ENCODE results near the gene ALOX5. TPM values are rescaled to one million over a fixed set of nuclear protein-coding genes. Genes with fewer than 3 reads are reported as not detected.

The ALOX5 gene
- total and polyA plus RNA-seq, 10 of the 15 experiments (the other 5 are each of a cell fraction or from before 2014, with no cell fraction given): 0.43 to 102 (median 34.2) TPM

DNA sequence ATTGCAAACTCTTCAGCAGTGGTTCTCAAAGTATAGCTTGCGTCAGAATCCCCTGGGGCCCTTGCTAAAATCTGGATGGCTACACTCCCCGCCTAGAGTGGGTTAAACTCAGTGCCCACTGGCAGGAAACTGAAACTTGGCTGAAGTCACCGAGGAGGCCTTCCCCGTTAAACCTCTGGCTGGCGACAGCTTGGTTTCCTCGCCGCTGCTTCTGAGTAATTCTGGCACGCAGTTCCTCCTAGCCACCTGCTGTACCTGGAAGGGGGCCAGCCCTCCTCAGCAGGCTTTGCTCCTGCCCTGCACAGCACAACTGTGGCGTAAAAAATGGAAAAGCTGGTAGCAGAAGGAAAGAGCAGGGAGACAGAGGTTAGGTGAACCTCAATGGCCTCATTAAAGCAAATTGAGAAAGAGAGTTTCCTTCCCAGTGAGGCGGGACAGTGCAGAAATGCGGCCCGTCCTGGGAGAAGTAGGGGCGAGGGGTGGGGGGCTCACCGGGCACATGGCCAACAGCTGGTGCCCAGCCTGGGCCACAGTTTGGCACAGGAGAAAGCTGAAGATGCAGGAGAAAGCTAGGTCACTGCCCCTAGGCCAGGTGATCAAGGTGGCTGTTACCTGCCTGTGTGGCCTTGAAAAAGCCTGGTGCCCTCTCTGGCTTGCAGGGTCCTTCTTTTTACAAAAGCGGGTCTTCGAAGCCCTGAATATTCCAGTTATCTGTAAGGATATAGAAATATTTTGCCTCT, 46.6 kb downstream of the ALOX5 start (continued):
- TF ChIP-seq, protein P1, sequence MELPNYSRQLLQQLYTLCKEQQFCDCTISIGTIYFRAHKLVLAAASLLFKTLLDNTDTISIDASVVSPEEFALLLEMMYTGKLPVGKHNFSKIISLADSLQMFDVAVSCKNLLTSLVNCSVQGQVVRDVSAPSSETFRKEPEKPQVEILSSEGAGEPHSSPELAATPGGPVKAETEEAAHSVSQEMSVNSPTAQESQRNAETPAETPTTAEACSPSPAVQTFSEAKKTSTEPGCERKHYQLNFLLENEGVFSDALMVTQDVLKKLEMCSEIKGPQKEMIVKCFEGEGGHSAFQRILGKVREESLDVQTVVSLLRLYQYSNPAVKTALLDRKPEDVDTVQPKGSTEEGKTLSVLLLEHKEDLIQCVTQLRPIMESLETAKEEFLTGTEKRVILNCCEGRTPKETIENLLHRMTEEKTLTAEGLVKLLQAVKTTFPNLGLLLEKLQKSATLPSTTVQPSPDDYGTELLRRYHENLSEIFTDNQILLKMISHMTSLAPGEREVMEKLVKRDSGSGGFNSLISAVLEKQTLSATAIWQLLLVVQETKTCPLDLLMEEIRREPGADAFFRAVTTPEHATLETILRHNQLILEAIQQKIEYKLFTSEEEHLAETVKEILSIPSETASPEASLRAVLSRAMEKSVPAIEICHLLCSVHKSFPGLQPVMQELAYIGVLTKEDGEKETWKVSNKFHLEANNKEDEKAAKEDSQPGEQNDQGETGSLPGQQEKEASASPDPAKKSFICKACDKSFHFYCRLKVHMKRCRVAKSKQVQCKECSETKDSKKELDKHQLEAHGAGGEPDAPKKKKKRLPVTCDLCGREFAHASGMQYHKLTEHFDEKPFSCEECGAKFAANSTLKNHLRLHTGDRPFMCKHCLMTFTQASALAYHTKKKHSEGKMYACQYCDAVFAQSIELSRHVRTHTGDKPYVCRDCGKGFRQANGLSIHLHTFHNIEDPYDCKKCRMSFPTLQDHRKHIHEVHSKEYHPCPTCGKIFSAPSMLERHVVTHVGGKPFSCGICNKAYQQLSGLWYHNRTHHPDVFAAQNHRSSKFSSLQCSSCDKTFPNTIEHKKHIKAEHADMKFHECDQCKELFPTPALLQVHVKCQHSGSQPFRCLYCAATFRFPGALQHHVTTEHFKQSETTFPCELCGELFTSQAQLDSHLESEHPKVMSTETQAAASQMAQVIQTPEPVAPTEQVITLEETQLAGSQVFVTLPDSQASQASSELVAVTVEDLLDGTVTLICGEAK (IDR thresholded peaks at IDR 0.05; ENCODE audit: borderline replicate concordance): no peak
- TF ChIP-seq, protein P2, sequence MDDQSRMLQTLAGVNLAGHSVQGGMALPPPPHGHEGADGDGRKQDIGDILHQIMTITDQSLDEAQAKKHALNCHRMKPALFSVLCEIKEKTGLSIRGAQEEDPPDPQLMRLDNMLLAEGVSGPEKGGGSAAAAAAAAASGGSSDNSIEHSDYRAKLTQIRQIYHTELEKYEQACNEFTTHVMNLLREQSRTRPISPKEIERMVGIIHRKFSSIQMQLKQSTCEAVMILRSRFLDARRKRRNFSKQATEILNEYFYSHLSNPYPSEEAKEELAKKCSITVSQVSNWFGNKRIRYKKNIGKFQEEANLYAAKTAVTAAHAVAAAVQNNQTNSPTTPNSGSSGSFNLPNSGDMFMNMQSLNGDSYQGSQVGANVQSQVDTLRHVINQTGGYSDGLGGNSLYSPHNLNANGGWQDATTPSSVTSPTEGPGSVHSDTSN (IDR thresholded peaks at IDR 0.05; ENCODE audit: insufficient replicate concordance, low read depth, low read length): no peak
- no peak for TF ChIP-seq WRNIP1 (IDR thresholded peaks at IDR 0.05; ENCODE audit: borderline replicate concordance, low read depth, low read length)
- peak; percentile 83; the same call in 1 of the 2 replicates for TF ChIP-seq PAX5 (IDR thresholded peaks at IDR 0.05; ENCODE audit: borderline replicate concordance, low read depth, low read length)
- no peak for TF ChIP-seq SMARCA5 (IDR thresholded peaks at IDR 0.05)
- TF ChIP-seq, protein P3, sequence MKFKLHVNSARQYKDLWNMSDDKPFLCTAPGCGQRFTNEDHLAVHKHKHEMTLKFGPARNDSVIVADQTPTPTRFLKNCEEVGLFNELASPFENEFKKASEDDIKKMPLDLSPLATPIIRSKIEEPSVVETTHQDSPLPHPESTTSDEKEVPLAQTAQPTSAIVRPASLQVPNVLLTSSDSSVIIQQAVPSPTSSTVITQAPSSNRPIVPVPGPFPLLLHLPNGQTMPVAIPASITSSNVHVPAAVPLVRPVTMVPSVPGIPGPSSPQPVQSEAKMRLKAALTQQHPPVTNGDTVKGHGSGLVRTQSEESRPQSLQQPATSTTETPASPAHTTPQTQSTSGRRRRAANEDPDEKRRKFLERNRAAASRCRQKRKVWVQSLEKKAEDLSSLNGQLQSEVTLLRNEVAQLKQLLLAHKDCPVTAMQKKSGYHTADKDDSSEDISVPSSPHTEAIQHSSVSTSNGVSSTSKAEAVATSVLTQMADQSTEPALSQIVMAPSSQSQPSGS (IDR thresholded peaks at IDR 0.05; ENCODE audit: low read length): peak; percentile 69
- TF ChIP-seq SRF (IDR thresholded peaks at IDR 0.05; ENCODE audit: low read depth in 2 of 2, low read length in 2 of 2): no peak
- TF ChIP-seq STAT3 (IDR thresholded peaks at IDR 0.05; ENCODE audit: low read depth, low read length): no peak
- peak; percentile 88 for TF ChIP-seq RUNX3 (IDR thresholded peaks at IDR 0.05; ENCODE audit: low read length)
- TF ChIP-seq, protein P4, sequence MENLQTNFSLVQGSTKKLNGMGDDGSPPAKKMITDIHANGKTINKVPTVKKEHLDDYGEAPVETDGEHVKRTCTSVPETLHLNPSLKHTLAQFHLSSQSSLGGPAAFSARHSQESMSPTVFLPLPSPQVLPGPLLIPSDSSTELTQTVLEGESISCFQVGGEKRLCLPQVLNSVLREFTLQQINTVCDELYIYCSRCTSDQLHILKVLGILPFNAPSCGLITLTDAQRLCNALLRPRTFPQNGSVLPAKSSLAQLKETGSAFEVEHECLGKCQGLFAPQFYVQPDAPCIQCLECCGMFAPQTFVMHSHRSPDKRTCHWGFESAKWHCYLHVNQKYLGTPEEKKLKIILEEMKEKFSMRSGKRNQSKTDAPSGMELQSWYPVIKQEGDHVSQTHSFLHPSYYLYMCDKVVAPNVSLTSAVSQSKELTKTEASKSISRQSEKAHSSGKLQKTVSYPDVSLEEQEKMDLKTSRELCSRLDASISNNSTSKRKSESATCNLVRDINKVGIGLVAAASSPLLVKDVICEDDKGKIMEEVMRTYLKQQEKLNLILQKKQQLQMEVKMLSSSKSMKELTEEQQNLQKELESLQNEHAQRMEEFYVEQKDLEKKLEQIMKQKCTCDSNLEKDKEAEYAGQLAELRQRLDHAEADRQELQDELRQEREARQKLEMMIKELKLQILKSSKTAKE (IDR thresholded peaks at IDR 0.05; ENCODE audit: low read depth, poor library complexity, severe bottlenecking): peak; percentile 56
- peak; percentile 58; the same call in 1 of the 2 replicates for TF ChIP-seq CBFB (IDR thresholded peaks at IDR 0.05; ENCODE audit: low read depth)
- TF ChIP-seq MTA3 (IDR thresholded peaks at IDR 0.05; ENCODE audit: borderline replicate concordance, low read length): peak; percentile 82; the same call in 1 of the 2 replicates
- TF ChIP-seq SIN3A (IDR thresholded peaks at IDR 0.05; ENCODE audit: low read depth, low read length): no peak
- no peak for TF ChIP-seq CBX3 (IDR thresholded peaks at IDR 0.05; ENCODE audit: borderline replicate concordance, low read depth)
- TF ChIP-seq, protein P5, sequence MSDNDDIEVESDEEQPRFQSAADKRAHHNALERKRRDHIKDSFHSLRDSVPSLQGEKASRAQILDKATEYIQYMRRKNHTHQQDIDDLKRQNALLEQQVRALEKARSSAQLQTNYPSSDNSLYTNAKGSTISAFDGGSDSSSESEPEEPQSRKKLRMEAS (IDR thresholded peaks at IDR 0.05; ENCODE audit: low read depth, low read length): peak; percentile 64; the same call in 1 of the 2 replicates
- peak; percentile 76 for TF ChIP-seq JUNB (IDR thresholded peaks at IDR 0.05)
